Measurements from ENCODE around the gene SGCA. TPM values are rescaled to one million over a fixed set of nuclear protein-coding genes. Genes with fewer than 3 reads are reported as not detected.

The SGCA gene
- total and polyA plus RNA-seq, 2 of the 13 experiments (the other 11 are each of a cell fraction or from before 2014, with no cell fraction given): not detected

DNA sequence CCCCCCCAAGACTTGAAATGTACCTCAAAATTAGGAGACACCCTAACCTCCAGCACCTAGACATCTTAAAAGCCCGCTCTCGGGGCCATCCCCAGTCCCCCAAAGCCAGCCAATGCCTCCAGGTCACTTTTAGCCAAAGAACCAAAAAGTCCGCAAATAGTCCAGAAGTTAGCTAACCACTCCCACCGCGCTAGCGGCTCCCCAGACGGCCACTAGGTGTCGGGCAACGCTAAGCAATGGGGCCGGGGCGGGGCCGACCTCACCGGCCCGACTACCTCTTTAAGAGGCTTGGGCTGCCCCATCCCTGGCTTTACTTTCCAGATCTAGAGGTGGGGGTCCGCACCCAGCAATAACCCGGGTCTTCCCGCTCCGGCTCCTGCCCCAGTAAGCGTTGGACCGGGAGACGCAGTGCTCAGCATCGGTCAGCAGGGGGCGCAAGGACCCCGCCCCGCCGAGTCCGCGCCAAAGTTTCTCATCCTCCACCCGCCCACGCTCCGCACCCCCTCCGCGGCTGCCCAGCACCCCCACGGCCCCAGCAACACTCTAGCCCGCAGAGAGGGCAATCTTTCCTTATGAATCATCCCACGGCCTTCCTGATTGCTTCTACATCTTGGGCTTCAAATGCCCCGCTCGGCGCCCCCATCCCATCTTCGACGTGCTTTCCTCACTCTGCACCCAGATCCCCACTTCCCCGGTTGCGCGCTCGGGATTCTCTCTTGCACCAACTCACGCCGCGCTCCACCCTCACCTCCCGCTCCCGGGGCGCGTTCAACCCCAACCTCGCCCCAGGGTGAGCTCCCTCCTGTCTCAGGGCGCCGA, 34.9 kb downstream of the SGCA start (continued):
- TF ChIP-seq SRSF4 (IDR thresholded peaks at IDR 0.05; ENCODE audit: low read depth, low read length, poor library complexity, severe bottlenecking) (no peak), SOX13 (IDR thresholded peaks at IDR 0.05) (no peak), SOX13 (CRISPR knock-in tag; conservative IDR thresholded peaks at IDR 0.05 in 1 of 2, IDR thresholded peaks at IDR 0.05 in 1 of 2) (peak in 1 of 2 experiments; percentile 19; a peak in 1 of 4 replicates), ZNF781 (CRISPR knock-in tag; IDR thresholded peaks at IDR 0.05; ENCODE audit: borderline replicate concordance, not compliant biosample characterization) (no peak), ZNF10 (CRISPR knock-in tag; IDR thresholded peaks at IDR 0.05; ENCODE audit: borderline replicate concordance, low read depth) (no peak), TARDBP (CRISPR knock-in tag; IDR thresholded peaks at IDR 0.05) (0 out of 2 replicates have a peak, but pooled peaks have one; percentile 15), NCOR1 (IDR thresholded peaks at IDR 0.05; ENCODE audit: borderline replicate concordance, low read length) (no peak), ZNF556 (CRISPR knock-in tag; IDR thresholded peaks at IDR 0.05; ENCODE audit: borderline replicate concordance) (no peak), ZSCAN31 (CRISPR knock-in tag; IDR thresholded peaks at IDR 0.05; ENCODE audit: low read depth) (peak; percentile 49; the same call in 1 of the 2 replicates), REL (CRISPR knock-in tag; conservative IDR thresholded peaks at IDR 0.05) (no peak), ZNF720 (CRISPR knock-in tag; IDR thresholded peaks at IDR 0.05) (no peak), EEA1 (CRISPR knock-in tag; IDR thresholded peaks at IDR 0.05; ENCODE audit: borderline replicate concordance) (peak; percentile 36; the same call in 1 of the 2 replicates), U2AF2 (IDR thresholded peaks at IDR 0.05; ENCODE audit: low read depth, low read length) (no peak), ZNF335 (CRISPR knock-in tag; IDR thresholded peaks at IDR 0.05) (peak; percentile 29; the same call in 1 of the 2 replicates), REXO4 (CRISPR knock-in tag; IDR thresholded peaks at IDR 0.05; ENCODE audit: borderline replicate concordance) (no peak)
- TF ChIP-seq, protein P1, sequence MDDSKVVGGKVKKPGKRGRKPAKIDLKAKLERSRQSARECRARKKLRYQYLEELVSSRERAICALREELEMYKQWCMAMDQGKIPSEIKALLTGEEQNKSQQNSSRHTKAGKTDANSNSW (CRISPR knock-in tag; IDR thresholded peaks at IDR 0.05; ENCODE audit: borderline replicate concordance): no peak
- TF ChIP-seq, protein P2, sequence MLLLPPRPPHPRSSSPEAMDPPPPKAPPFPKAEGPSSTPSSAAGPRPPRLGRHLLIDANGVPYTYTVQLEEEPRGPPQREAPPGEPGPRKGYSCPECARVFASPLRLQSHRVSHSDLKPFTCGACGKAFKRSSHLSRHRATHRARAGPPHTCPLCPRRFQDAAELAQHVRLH (CRISPR knock-in tag; IDR thresholded peaks at IDR 0.05; ENCODE audit: borderline replicate concordance, low read depth): no peak
- TF ChIP-seq, protein P3, sequence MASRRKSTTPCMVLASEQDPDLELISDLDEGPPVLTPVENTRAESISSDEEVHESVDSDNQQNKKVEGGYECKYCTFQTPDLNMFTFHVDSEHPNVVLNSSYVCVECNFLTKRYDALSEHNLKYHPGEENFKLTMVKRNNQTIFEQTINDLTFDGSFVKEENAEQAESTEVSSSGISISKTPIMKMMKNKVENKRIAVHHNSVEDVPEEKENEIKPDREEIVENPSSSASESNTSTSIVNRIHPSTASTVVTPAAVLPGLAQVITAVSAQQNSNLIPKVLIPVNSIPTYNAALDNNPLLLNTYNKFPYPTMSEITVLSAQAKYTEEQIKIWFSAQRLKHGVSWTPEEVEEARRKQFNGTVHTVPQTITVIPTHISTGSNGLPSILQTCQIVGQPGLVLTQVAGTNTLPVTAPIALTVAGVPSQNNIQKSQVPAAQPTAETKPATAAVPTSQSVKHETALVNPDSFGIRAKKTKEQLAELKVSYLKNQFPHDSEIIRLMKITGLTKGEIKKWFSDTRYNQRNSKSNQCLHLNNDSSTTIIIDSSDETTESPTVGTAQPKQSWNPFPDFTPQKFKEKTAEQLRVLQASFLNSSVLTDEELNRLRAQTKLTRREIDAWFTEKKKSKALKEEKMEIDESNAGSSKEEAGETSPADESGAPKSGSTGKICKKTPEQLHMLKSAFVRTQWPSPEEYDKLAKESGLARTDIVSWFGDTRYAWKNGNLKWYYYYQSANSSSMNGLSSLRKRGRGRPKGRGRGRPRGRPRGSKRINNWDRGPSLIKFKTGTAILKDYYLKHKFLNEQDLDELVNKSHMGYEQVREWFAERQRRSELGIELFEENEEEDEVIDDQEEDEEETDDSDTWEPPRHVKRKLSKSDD (CRISPR knock-in tag; IDR thresholded peaks at IDR 0.05; ENCODE audit: low read depth): no peak
- TF ChIP-seq, protein P4, sequence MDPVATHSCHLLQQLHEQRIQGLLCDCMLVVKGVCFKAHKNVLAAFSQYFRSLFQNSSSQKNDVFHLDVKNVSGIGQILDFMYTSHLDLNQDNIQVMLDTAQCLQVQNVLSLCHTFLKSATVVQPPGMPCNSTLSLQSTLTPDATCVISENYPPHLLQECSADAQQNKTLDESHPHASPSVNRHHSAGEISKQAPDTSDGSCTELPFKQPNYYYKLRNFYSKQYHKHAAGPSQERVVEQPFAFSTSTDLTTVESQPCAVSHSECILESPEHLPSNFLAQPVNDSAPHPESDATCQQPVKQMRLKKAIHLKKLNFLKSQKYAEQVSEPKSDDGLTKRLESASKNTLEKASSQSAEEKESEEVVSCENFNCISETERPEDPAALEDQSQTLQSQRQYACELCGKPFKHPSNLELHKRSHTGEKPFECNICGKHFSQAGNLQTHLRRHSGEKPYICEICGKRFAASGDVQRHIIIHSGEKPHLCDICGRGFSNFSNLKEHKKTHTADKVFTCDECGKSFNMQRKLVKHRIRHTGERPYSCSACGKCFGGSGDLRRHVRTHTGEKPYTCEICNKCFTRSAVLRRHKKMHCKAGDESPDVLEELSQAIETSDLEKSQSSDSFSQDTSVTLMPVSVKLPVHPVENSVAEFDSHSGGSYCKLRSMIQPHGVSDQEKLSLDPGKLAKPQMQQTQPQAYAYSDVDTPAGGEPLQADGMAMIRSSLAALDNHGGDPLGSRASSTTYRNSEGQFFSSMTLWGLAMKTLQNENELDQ (CRISPR knock-in tag; IDR thresholded peaks at IDR 0.05; ENCODE audit: borderline replicate concordance): no peak
- TF ChIP-seq, protein P5, sequence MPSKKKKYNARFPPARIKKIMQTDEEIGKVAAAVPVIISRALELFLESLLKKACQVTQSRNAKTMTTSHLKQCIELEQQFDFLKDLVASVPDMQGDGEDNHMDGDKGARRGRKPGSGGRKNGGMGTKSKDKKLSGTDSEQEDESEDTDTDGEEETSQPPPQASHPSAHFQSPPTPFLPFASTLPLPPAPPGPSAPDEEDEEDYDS (CRISPR knock-in tag; IDR thresholded peaks at IDR 0.05): no peak
- TF ChIP-seq, protein P6, sequence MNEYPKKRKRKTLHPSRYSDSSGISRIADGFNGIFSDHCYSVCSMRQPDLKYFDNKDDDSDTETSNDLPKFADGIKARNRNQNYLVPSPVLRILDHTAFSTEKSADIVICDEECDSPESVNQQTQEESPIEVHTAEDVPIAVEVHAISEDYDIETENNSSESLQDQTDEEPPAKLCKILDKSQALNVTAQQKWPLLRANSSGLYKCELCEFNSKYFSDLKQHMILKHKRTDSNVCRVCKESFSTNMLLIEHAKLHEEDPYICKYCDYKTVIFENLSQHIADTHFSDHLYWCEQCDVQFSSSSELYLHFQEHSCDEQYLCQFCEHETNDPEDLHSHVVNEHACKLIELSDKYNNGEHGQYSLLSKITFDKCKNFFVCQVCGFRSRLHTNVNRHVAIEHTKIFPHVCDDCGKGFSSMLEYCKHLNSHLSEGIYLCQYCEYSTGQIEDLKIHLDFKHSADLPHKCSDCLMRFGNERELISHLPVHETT (CRISPR knock-in tag; conservative IDR thresholded peaks at IDR 0.05): no peak
